Measurements from ENCODE around the gene ZNF695.
A peak's percentile ranks its signal among the peaks of the same experiment; 100 is the strongest.
"Not testable (repeated sequence)": the region's sequence is repeated elsewhere in the genome, so short reads cannot be mapped to it uniquely, and the experiment has no call there.

Gene ZNF695

GRCh38 chr1:247037511-247038320, 29.9 kb upstream of the ZNF695 start:
- no peak overlapping the region for H3K4me3 ChIP-seq (replicated peaks; ENCODE audit: low read depth, low read length)
- no peak for TF ChIP-seq CTCF (IDR thresholded peaks at IDR 0.05; ENCODE audit: low read depth, low read length, missing control alignments)
- no peak for DNase-seq (ENCODE audit: extremely low read depth, low read depth)

GRCh38 chr1:247032306-247032705, 24.4 kb upstream of the ZNF695 start:
- not testable (repeated sequence) for DNase-seq (ENCODE audit: extremely low read depth, low read depth); H3K4me3 ChIP-seq (replicated peaks; ENCODE audit: low read depth, low read length)

- not testable (repeated sequence) for DNase-seq (ENCODE audit: extremely low read depth, low read depth); H3K4me3 ChIP-seq (replicated peaks; ENCODE audit: low read depth, low read length)
Measured at GRCh38 chr1:247024658-247025057, 16.8 kb upstream of the ZNF695 start.

GRCh38 chr1:247013391-247013790, 5.5 kb upstream of the ZNF695 start:
- TF ChIP-seq CTCF (IDR thresholded peaks at IDR 0.05; ENCODE audit: low read depth, low read length, missing control alignments): no peak
- H3K4me3 ChIP-seq (replicated peaks; ENCODE audit: low read depth, low read length): no peak overlapping the region

GRCh38 chr1:247008406-247008799, 546 bp upstream of the ZNF695 start:
- no peak for TF ChIP-seq CTCF (IDR thresholded peaks at IDR 0.05; ENCODE audit: low read depth, low read length, missing control alignments)
- no peak for DNase-seq (ENCODE audit: extremely low read depth, low read depth)
- peak overlapping the region; percentile 68 for H3K4me3 ChIP-seq (replicated peaks; ENCODE audit: low read depth, low read length)

More at GRCh38 chr1:247013391-247013790, 5.5 kb upstream of the ZNF695 start:
- DNase-seq (ENCODE audit: extremely low read depth, low read depth): no peak

- not testable (repeated sequence) for H3K4me3 ChIP-seq (replicated peaks; ENCODE audit: low read depth, low read length); DNase-seq (ENCODE audit: extremely low read depth, low read depth)
Measured at GRCh38 chr1:247004081-247004480, 3.8 kb downstream of the ZNF695 start.

- DNase-seq (ENCODE audit: extremely low read depth, low read depth): no peak
- no peak for TF ChIP-seq CTCF (IDR thresholded peaks at IDR 0.05; ENCODE audit: low read depth, low read length, missing control alignments)
- no peak overlapping the region for H3K4me3 ChIP-seq (replicated peaks; ENCODE audit: low read depth, low read length)
Measured at GRCh38 chr1:246989901-246990300, 18.0 kb downstream of the ZNF695 start.

- no peak for DNase-seq (ENCODE audit: extremely low read depth, low read depth)
- H3K4me3 ChIP-seq (replicated peaks; ENCODE audit: low read depth, low read length): no peak overlapping the region
- TF ChIP-seq CTCF (IDR thresholded peaks at IDR 0.05; ENCODE audit: low read depth, low read length, missing control alignments): no peak
Measured at GRCh38 chr1:246988316-246988715, 19.5 kb downstream of the ZNF695 start.
